ENCODE results near the gene ANKRD17.

GRCh38 chr4:73220815-73221214, 37.8 kb downstream of the ANKRD17 start:
- no peak for TF ChIP-seq CTCF (IDR thresholded peaks at IDR 0.05; ENCODE audit: low read depth, low read length)
- TF ChIP-seq MAX (IDR thresholded peaks at IDR 0.05; ENCODE audit: low read depth, low read length), result no peak
- TF ChIP-seq POLR2A (IDR thresholded peaks at IDR 0.05; ENCODE audit: extremely low read depth, insufficient read length), result no peak
- TF ChIP-seq MYC (IDR thresholded peaks at IDR 0.05; ENCODE audit: low read depth, low read length), result no peak
